GM18907 (cell line): ENCODE data around the gene ZAR1L.
A peak's percentile ranks its signal among the peaks of the same experiment; 100 is the strongest.

Experiments used
- ATAC-seq: cut with Tn5 transposase; IDR thresholded peaks from one replicate; pipeline ENCODE4 v1.9.1; 2021; ENCODE audit warnings: mild to moderate bottlenecking, moderate library complexity; ENCODE audit not compliant: unreplicated experiment

ZAR1L gene

DNA sequence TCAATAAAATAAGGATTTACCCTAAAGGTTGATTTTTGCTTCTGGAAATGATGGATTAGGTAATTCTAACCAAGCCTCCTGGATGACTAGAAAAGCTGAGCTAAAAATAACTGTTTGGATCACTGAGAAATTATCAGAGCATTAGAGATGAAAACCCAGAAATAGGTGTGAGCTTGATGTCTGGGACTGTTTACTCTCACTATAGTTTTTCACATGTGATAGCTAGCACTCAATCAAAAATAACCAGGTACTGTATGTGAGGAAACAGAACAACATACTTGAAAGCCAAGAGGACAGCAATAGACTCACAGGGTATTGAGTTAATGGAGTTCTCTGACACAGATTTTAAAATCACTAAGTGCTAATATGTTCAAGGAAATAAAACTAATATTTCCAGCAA, 9.5 kb downstream of the ZAR1L start:
- ATAC-seq: no peak

DNA sequence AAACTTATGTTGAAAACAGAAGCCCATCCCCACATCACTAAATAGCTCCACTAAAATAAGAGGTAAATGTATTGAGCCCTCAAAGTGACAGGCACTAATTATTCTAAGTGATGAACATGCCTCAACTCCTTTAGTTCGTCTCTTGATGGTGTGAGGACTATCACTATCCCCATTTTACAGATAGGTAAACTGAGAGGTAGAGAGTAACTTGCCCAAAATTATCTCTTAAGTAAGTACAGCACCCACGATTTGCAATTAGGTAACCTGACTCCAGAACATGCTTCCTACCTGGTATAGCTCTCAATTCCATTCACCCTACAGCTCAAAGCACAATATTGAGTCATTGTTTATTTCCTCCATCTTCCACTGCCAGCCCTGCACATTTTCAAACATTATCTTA, 12.7 kb downstream of the ZAR1L start:
- no peak for ATAC-seq

DNA sequence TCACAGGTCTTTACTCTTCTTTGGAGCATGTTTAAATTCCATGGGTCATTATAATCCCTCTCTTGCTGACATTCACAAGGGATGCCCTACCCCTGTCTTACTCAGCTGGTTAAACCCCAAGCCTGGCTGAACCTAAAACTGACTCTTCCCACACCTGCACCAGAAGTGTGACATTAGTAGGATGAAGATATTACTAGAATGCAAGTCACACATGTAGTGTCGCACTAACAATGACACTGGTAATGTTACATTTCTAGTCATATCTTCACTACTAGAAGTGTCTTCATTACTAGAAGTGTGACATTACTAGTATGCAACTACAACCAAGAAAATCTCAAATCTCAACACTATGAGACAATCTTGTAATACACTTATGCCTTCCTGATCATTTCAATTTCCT, 14.2 kb downstream of the ZAR1L start:
- no peak for ATAC-seq

DNA sequence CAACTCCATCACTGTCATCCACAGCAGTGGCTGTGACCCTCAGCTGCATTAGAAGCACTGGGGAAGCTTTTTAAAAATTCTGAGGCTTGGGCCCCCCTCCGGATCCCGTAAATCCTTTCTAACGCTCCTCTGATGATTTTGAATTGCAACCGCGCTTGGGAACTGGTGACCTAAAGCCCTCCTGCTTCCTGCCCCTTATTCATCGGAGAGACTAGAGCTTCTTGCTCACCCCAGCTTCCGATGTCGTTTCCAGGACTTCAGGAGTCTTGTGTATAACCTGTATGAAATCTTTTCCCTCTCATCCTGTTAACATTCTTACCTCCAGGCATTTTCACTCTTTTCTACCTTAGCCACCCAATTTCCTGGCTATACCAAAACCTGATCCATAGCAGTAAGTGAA, 14.8 kb downstream of the ZAR1L start:
- no peak for ATAC-seq

GRCh38 chr13:32299893-32300292, 15.3 kb downstream of the ZAR1L start:
- no peak for ATAC-seq

DNA sequence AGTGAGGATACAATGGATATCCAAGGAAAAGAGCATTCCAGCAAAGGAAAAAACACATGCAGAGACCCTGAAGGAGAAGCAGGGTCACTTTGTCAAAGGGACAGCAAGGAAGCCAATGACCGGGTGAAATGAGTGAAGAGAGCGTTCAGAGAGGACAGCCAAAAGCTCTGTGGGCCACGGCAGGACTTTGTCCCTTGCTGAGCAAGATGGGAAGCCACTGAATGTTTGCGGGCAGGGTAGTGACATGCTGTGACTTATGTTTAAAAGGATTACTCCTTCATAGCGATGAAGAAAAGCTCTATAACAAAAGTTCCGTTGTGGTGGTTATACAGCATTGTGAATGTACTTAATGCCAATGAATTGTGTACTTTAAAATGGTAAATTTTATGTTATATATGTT, 16.5 kb downstream of the ZAR1L start:
- no peak for ATAC-seq

DNA sequence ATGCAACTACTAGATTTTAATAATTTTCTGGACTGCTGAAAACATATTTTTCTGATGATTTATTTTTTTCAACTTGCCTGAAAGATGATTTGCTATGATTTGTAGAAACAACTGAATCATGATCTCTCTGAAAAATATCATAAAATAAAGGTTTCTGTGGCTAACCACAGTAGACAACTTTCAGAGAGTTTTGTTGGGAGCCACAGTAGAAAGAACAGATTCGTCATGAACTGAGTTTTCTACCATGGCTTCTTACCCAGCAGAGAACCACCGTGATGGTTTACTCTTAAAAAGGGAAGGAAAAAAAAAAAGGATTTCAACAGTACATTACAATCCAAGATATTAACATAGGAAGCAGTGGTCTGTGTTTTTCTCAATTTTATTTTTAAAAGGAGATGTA, 18.0 kb downstream of the ZAR1L start:
- ATAC-seq: no peak

- no peak for ATAC-seq
These were observed 29.6 kb downstream of the ZAR1L start for GRCh38 chr13:32285633-32285965.

- ATAC-seq: no peak
These were observed 30.1 kb downstream of the ZAR1L start for GRCh38 chr13:32284927-32285632.

- ATAC-seq: no peak
These were observed 33.0 kb downstream of the ZAR1L start for GRCh38 chr13:32282096-32282711.

GRCh38 chr13:32281096-32281495, 34.1 kb downstream of the ZAR1L start:
- ATAC-seq: no peak

DNA sequence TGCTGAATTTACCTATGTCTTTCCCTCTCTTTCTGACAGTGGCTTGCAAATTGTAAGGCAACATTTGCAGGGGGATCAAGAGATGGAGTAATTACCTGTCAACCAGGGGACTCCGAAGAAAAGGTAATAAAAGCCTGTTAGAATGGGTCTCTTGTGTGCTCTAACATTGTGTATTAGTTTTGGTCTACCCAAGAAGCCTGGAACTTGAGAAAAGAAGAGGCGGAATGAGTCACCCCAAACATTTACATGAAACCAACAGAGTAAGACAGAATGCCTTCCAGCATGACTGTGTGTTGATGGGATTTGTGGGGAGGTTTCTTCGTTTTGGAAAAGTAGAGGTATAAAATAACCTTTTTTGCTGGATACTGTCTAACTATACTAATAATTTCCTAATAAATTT, 36.7 kb downstream of the ZAR1L start:
- ATAC-seq: no peak

GRCh38 chr13:32277839-32278238, 37.3 kb downstream of the ZAR1L start:
- no peak for ATAC-seq

- no peak for ATAC-seq
These were observed 43.0 kb downstream of the ZAR1L start for GRCh38 chr13:32272021-32272683.

DNA sequence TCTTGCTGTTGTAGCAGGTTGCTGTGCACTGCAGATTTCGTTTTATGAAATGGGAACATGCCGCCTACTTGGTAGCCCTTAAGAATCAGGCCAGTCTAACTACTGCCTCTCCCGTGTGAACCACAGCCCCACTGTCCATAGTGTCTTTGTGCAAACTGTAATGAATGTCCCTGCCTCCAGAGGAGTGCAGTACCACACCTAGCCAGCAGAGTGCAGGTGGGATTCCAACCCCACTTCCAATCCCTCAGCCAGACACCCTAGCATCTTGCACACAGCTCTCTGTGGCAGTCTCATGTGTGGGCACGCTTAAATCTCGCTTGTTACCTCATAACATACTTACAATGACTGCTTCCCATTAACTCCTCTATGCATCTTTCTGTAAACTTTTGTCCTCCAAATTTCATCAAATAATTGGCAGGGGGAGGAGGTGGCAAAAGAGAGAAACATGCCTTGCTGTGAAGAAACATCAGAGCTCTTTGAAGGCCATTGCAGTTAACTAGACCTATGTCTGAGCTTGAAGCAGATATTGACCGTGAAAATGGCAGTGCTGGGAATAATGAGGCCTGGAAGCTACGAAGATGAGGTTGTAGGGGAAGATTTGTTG, 47.2 kb downstream of the ZAR1L start:
- ATAC-seq: peak; percentile 79

DNA sequence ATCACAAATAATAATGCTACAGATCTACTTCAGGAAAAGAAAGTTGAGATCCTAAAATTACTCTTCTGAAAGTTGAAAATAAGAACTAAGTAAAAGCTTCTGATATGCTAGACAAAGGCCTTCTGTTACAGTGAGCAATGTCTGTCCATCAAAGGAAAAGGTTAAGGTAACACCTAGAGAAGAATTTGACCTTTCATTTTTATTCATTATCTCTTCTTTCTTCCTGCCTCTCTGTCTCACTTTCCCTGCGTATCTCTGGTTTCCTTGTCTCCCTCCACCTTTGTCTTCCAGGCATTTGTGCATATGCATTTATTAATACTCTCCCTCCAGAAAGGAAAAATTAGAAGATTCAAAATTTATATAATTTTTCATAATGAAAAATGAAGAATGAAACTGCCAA, 49.0 kb downstream of the ZAR1L start:
- ATAC-seq: no peak

DNA sequence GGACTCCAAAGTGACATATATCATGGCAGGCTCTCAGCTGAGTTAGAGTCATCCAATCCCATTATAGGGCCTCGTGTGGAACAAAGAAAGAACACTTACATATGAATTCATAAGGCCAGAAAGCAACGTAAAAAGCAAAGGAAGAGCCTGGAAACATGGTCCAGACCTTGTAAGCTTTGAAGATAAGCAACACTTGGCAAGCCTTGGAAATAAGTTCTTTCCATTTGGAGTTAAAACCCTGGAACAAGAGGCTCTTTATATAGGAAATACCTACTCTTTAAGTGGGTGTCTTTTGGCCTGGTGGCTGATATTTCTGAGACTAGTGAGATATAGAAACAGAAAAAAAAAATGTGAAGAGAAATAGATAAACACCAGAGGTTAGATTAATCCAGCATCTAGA, 49.4 kb downstream of the ZAR1L start:
- no peak for ATAC-seq

DNA sequence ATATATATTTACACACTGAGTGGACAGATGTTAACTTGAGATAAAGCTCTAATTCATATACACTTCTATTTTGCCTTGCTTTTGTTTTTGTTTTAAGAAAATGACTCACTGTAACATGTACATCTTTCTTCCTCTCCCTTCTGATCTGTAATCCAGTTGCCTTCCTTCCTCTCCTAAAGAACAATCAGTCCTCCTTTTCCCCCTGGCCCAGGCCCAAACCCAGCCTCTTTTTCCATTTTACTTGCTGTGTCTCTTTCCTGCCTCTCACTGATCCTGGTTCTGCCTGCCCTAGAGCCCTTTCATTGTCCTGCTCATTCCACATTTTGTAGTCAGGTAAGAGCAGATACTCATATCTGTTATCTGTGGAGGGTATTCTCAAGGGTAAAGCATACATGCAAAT, 50.8 kb downstream of the ZAR1L start:
- ATAC-seq: no peak

DNA sequence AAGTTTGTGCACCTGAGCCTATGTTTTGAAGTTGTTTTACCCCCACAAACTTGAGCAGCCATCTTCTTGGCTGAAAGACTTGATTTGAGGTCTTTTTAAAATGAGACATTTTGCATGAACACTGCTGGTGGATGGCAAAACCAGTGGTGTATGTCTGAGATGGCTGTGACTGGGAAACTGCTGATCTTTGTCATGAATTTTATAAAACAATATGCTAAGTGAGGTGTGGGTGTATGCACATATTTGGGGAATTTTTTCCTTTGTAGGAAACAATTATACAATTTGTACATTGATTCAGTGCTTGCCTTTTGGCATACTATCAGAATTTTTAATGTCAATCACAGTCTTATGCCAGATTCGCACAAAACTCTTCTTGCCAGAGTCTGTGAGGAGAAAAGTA, 52.5 kb downstream of the ZAR1L start:
- no peak for ATAC-seq

DNA sequence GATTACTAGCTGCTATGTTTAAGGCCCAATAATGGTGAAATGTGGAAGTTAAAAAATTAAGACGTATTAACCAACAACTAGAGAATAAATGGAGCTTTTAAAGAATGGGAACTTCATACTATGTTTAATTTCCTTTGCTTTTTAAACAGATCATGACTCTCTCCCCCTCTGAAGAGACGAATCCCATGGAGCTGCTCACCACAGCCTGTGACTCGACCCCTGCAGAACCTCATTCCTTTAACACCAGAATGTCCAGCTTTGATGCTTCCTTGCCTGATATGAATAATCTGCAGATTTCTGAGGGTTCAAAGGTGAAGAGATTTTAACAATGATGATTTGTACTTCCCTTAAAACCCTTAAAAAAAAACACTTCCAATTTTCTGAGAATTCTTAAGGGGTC, 53.0 kb downstream of the ZAR1L start:
- no peak for ATAC-seq

- no peak for ATAC-seq
These were observed 53.6 kb downstream of the ZAR1L start for GRCh38 chr13:32261567-32261966.

GRCh38 chr13:32259116-32259515, 56.0 kb downstream of the ZAR1L start:
- ATAC-seq: no peak
